IMR-90 (cell line): ENCODE data around the gene MTA3. TPM values are rescaled to one million over a fixed set of nuclear protein-coding genes. Genes with fewer than 3 reads are reported as not detected.

Experiments used
- ATAC-seq: fragments of 200-7000 bp; cut with Tn5 transposase; 2 replicates; pipeline ENCODE4 v1.9.1; 2020; ENCODE audit warnings: low read depth, mild to moderate bottlenecking, moderate library complexity
- BruUV-seq: library from RNA; stranded (reverse); fragments of 400-500 nt; replicated peaks from 2 replicates; lab custom pipeline; 2021; lab: Mats Ljungman, UMichigan
- CTCF ChIA-PET: fragments of 300-600 bp; formaldehyde crosslinking; extraction: SDS; loops from one replicate; lab custom pipeline; 2021; ENCODE audit warnings: antibody characterized with exemption; lab: Yijun Ruan, JAX
- POLR2A ChIA-PET: fragments of 300-600 bp; sonication (Branson Sonifier 250); formaldehyde crosslinking; loops from one replicate; lab custom pipeline; 2022; ENCODE audit warnings: antibody characterized with exemption; ENCODE audit not compliant: unreplicated experiment; lab: Charles Lee
- DNase-seq: peaks from one replicate; pipeline ENCODE4 v3.0.0; 2013
- H2AFZ ChIP-seq: replicated peaks from 2 replicates; pipeline ENCODE3; 2013; ENCODE audit warnings: low read length, mild to moderate bottlenecking; ENCODE audit not compliant: poor library complexity
- H2AK5ac ChIP-seq: 2 replicates; pipeline ENCODE4 v1.6.1; 2013; ENCODE audit warnings: low read depth, low read length, inconsistent platforms
- H2AK9ac ChIP-seq: replicated peaks from 2 replicates; pipeline ENCODE3; 2013; ENCODE audit warnings: mild to moderate bottlenecking, low read depth, low read length, moderate library complexity; ENCODE audit not compliant: poor library complexity
- H2BK120ac ChIP-seq: 2 replicates; pipeline ENCODE4 v1.6.1; 2013; ENCODE audit warnings: low read depth, low read length, inconsistent platforms
- H2BK15ac ChIP-seq: 3 replicates; pipeline ENCODE4 v1.6.1; 2013; ENCODE audit warnings: low read depth, low read length, inconsistent platforms
- H2BK20ac ChIP-seq: 2 replicates; pipeline ENCODE4 v1.6.1; 2013; ENCODE audit warnings: low read depth, mild to moderate bottlenecking, inconsistent platforms, low read length, moderate library complexity
- H2BK5ac ChIP-seq: 2 replicates; pipeline ENCODE4 v1.6.1; 2013; ENCODE audit warnings: mild to moderate bottlenecking, low read depth, low read length, inconsistent platforms; ENCODE audit not compliant: poor library complexity, severe bottlenecking
- H3K14ac ChIP-seq: replicated peaks from 2 replicates; pipeline ENCODE4 v1.6.1; 2013; ENCODE audit warnings: low read depth, low read length, inconsistent platforms
- H3K18ac ChIP-seq: 2 replicates; pipeline ENCODE4 v1.6.1; 2013; ENCODE audit warnings: low read depth, low read length, control low read depth
- H3K23ac ChIP-seq: 2 replicates; pipeline ENCODE4 v1.6.1; 2013; ENCODE audit warnings: low read depth, low read length, inconsistent platforms
- H3K27ac ChIP-seq: 2 replicates; pipeline ENCODE4 v1.5.1; 2013; ENCODE audit warnings: mild to moderate bottlenecking, control low read depth, low read length; ENCODE audit not compliant: insufficient read depth
- H3K27me3 ChIP-seq: 2 replicates; pipeline ENCODE4 v1.6.1; 2013; ENCODE audit warnings: low read length; ENCODE audit not compliant: control insufficient read depth, insufficient read depth
- H3K36me3 ChIP-seq: 2 replicates; pipeline ENCODE4 v1.6.1; 2013; ENCODE audit warnings: low read length, mixed read lengths; ENCODE audit not compliant: control insufficient read depth, insufficient read depth
- H3K4ac ChIP-seq: 2 replicates; pipeline ENCODE4 v1.6.1; 2013; ENCODE audit warnings: low read depth, low read length, inconsistent platforms
- H3K4me1 ChIP-seq: 2 replicates; pipeline ENCODE4 v1.6.1; 2013; ENCODE audit warnings: low read length, mixed read lengths; ENCODE audit not compliant: control insufficient read depth, insufficient read depth
- H3K4me2 ChIP-seq: 2 replicates; pipeline ENCODE4 v1.6.1; 2013; ENCODE audit warnings: low read depth, mild to moderate bottlenecking, control low read depth, low read length, moderate library complexity
- H3K4me3 ChIP-seq: 2 replicates; pipeline ENCODE4 v1.5.1; 2013; ENCODE audit warnings: low read depth, mild to moderate bottlenecking, control low read depth, low read length, moderate library complexity; ENCODE audit not compliant: insufficient read depth
- H3K56ac ChIP-seq: 2 replicates; pipeline ENCODE4 v1.6.1; 2013; ENCODE audit warnings: low read length, inconsistent platforms; ENCODE audit not compliant: insufficient read depth; ENCODE audit errors: extremely low read depth
- H3K79me1 ChIP-seq, 2 experiments: 2 replicates each; pipeline ENCODE4 v1.6.1; 2013; ENCODE audit warnings: low read length in 2 of 2, inconsistent platforms in 1 of 2, low read depth in 1 of 2
- H3K9ac ChIP-seq: 2 replicates; pipeline ENCODE4 v1.6.1; 2013; ENCODE audit warnings: low read depth, low read length, control low read depth
- H3K9me1 ChIP-seq: 2 replicates; pipeline ENCODE4 v1.6.1; 2013; ENCODE audit warnings: low read length, inconsistent platforms; ENCODE audit not compliant: insufficient read depth
- H3K9me3 ChIP-seq: 2 replicates; pipeline ENCODE4 v1.6.1; 2013; ENCODE audit warnings: low read length; ENCODE audit not compliant: control insufficient read depth, insufficient read depth
- H4K20me1 ChIP-seq: 2 replicates; pipeline ENCODE4 v1.6.1; 2013; ENCODE audit warnings: low read length, inconsistent platforms; ENCODE audit not compliant: insufficient read depth
- H4K5ac ChIP-seq: 2 replicates; pipeline ENCODE4 v1.6.1; 2013; ENCODE audit warnings: mild to moderate bottlenecking, low read depth, low read length, control low read depth
- H4K8ac ChIP-seq, 2 experiments: 2 replicates each; pipeline ENCODE4 v1.6.1; 2013; ENCODE audit warnings: low read depth in 2 of 2, low read length in 2 of 2, control low read depth in 1 of 2, inconsistent platforms in 1 of 2
- H4K91ac ChIP-seq: 2 replicates; pipeline ENCODE4 v1.6.1; 2013; ENCODE audit warnings: low read depth, low read length, inconsistent platforms; ENCODE audit not compliant: insufficient read depth
- BHLHE40 ChIP-seq: fragments of 150-350 bp; IDR thresholded peaks from 2 replicates; pipeline ENCODE4 v1.6.1; 2016; ENCODE audit warnings: mild to moderate bottlenecking, low read depth, low read length
- CHD1 ChIP-seq: IDR thresholded peaks from 2 replicates; pipeline ENCODE4 v1.6.1; 2012; ENCODE audit warnings: low read depth, low read length, improper control_type of control experiment
- CTCF ChIP-seq: conservative IDR thresholded peaks from 2 replicates; pipeline ENCODE4 v1.5.1; 2012; ENCODE audit warnings: mild to moderate bottlenecking, low read depth, low read length, improper control_type of control experiment
- ELK1 ChIP-seq: fragments of 150-350 bp; IDR thresholded peaks from 2 replicates; pipeline ENCODE4 v1.6.1; 2016; ENCODE audit warnings: low read depth, mild to moderate bottlenecking, low read length, moderate library complexity, borderline replicate concordance
- FOS ChIP-seq: fragments of 150-350 bp; IDR thresholded peaks from 2 replicates; pipeline ENCODE4 v1.6.1; 2016; ENCODE audit warnings: low read depth, low read length
- MAFK ChIP-seq: IDR thresholded peaks from 2 replicates; pipeline ENCODE4 v1.6.1; 2012; ENCODE audit warnings: low read depth, low read length, improper control_type of control experiment
- MAZ ChIP-seq: IDR thresholded peaks from 2 replicates; pipeline ENCODE4 v1.6.1; 2012; ENCODE audit warnings: low read depth, mild to moderate bottlenecking, low read length, improper control_type of control experiment, moderate library complexity, borderline replicate concordance
- MXI1 ChIP-seq: IDR thresholded peaks from 2 replicates; pipeline ENCODE4 v1.6.1; 2012; ENCODE audit warnings: low read depth, mild to moderate bottlenecking, low read length, moderate library complexity, borderline replicate concordance
- NFE2L2 ChIP-seq: fragments of 150-350 bp; IDR thresholded peaks from 2 replicates; pipeline ENCODE4 v1.6.1; 2016; ENCODE audit warnings: low read depth, mild to moderate bottlenecking, low read length
- POLR2A ChIP-seq: IDR thresholded peaks from 2 replicates; pipeline ENCODE4 v1.6.1; 2012; ENCODE audit warnings: mild to moderate bottlenecking, low read depth, low read length
- RAD21 ChIP-seq: IDR thresholded peaks from 2 replicates; pipeline ENCODE4 v1.6.1; 2012; ENCODE audit warnings: low read length, improper control_type of control experiment
- RCOR1 ChIP-seq: IDR thresholded peaks from 2 replicates; pipeline ENCODE4 v1.6.1; 2012; ENCODE audit warnings: mild to moderate bottlenecking, low read length, improper control_type of control experiment; ENCODE audit not compliant: insufficient replicate concordance
- RFX5 ChIP-seq: IDR thresholded peaks from 2 replicates; pipeline ENCODE4 v1.8.0; 2012; ENCODE audit warnings: low read depth, mild to moderate bottlenecking, low read length, moderate library complexity
- SMC3 ChIP-seq: fragments of 150-350 bp; IDR thresholded peaks from 2 replicates; pipeline ENCODE4 v1.6.1; 2016; ENCODE audit warnings: low read depth, mild to moderate bottlenecking, antibody characterized with exemption, low read length, moderate library complexity
- USF2 ChIP-seq: fragments of 150-350 bp; IDR thresholded peaks from 2 replicates; pipeline ENCODE4 v1.6.1; 2017; ENCODE audit warnings: mild to moderate bottlenecking, antibody characterized with exemption, low read length, low read depth
- WGBS, 2 experiments: methylation state at CpG; one replicate each; pipeline versions ENCODE4 v1.1.5 to v1.1.7; 2013; ENCODE audit warnings: missing lambda C conversion rate in 2 of 2; ENCODE audit not compliant: insufficient read length in 1 of 2; ENCODE audit errors: extremely low coverage in 2 of 2; 5-methylcytosine and 5-hydroxymethylcytosine counted together
- dilution Hi-C: fragments of 300-500 bp; cut with HindIII; formaldehyde crosslinking; loops from one replicate; pipeline ENCODE4 v1.14.3; 2018; ENCODE audit warnings: low sequenced_read_pairs; ENCODE audit not compliant: unreplicated experiment
- in situ Hi-C: fragments of 300-500 bp; cut with MboI; formaldehyde crosslinking; loops from 3 replicates; pipeline ENCODE4 v1.14.3; 2019; ENCODE audit warnings: low sequenced_read_pairs, inconsistent platforms, mixed read lengths
- intact Hi-C: fragments of 100-400 bp; cut with micrococcal nuclease; formaldehyde crosslinking; loops from 2 replicates; pipeline ENCODE4 v1.10.0; 2022
- polyA plus RNA-seq, 3 experiments: library from polyadenylated mRNA; depleted of rRNA; stranded (reverse); fragments of >200 nt; gene quantifications; 2 replicates each; pipeline ENCODE4 v1.2.3, GENCODE V29; 2012; ENCODE audit warnings: low replicate concordance in 1 of 3
- total RNA-seq: library from RNA; depleted of rRNA; stranded (reverse); fragments of >200 nt; gene quantifications from 2 replicates; pipeline ENCODE4 v1.2.3, GENCODE V29; 2012

The MTA3 gene
- total and polyA plus RNA-seq, 2 of the 4 experiments (the other 2 are of a cell fraction) = 31.9 to 34.3 TPM

GRCh38 chr2:42693688-42694479 is 125.5 kb downstream of the MTA3 start:
- H3K9me1 ChIP-seq = peaks cover 10% of the 10 kb centered on the region; the same call in 1 of the 2 replicates
- no peak for DNase-seq
- intact Hi-C loops (no loop called here), in situ Hi-C loops (no loop called here), dilution Hi-C loops (no loop called here)
- H2BK15ac ChIP-seq = no peak overlapping the region
- no peak overlapping the region for H3K4ac ChIP-seq
- no TSS peak for BruUV-seq
- H3K4me1 ChIP-seq = peaks cover 2% of the 10 kb centered on the region
- no peak overlapping the region for H3K56ac ChIP-seq
- no peak overlapping the region for H3K23ac ChIP-seq
- H3K4me3 ChIP-seq = no peak overlapping the region
- ChIA-PET CTCF (interaction anchor here (0.7 kb wide), 1 partner anchor 808 kb away, joined by 4 read pairs; no protein-coding TSS in a partner anchor), POLR2A (no interaction called here)
- H2AFZ ChIP-seq = no peak overlapping the region
- H4K20me1 ChIP-seq = no peaks in the 10 kb centered on the region
- no peak overlapping the region for H2BK120ac ChIP-seq
- no peak overlapping the region for H4K91ac ChIP-seq
- H2BK20ac ChIP-seq = no peak overlapping the region
- H3K4me2 ChIP-seq = no peak overlapping the region
- no peaks in the 10 kb centered on the region; the same call in 1 of the 2 replicates for H3K36me3 ChIP-seq
- H4K5ac ChIP-seq = no peak overlapping the region
- no peaks in the 10 kb centered on the region for H3K27me3 ChIP-seq
- no peak overlapping the region for H3K18ac ChIP-seq
- no CpG with 5 or more reads among the region's 5 CpGs for WGBS, 2 experiments
- ATAC-seq = peak; percentile 40; the same call in 1 of the 2 replicates
- no peak overlapping the region for H2BK5ac ChIP-seq
- no peak overlapping the region for H4K8ac ChIP-seq
- H3K9me3 ChIP-seq = no peaks in the 10 kb centered on the region
- no peak overlapping the region for H3K27ac ChIP-seq
- H3K9ac ChIP-seq = no peak overlapping the region
- H3K79me1 ChIP-seq = peaks cover 9 to 20% of the 10 kb centered on the region in 2 experiments; a peak in 3 of 4 replicates
- no peak overlapping the region for H3K14ac ChIP-seq
- no peak overlapping the region for H2AK5ac ChIP-seq
- peak overlapping the region; percentile 10 for H2AK9ac ChIP-seq
- TF ChIP-seq CHD1 (no peak), POLR2A (no peak), USF2 (no peak), RAD21 (no peak), MAZ (no peak), RFX5 (no peak), MXI1 (no peak), BHLHE40 (no peak), RCOR1 (no peak), ELK1 (no peak), CTCF (no peak), NFE2L2 (no peak), FOS (no peak), MAFK (no peak), SMC3 (no peak)
